OCI-LY7 (cell line): Measurements from ENCODE around the gene LCE4A. TPM values are rescaled to one million over a fixed set of nuclear protein-coding genes. Genes with fewer than 3 reads are reported as not detected.
"Not testable (repeated sequence)": the region's sequence is repeated elsewhere in the genome, so short reads cannot be mapped to it uniquely, and the experiment has no call there.

Experiments used
- BruUV-seq: library from RNA; stranded (reverse); fragments of 400-500 nt; replicated peaks from 2 replicates; lab custom pipeline; 2021; lab: Mats Ljungman, UMichigan
- CTCF ChIA-PET: fragments of 300-600 bp; sonication (Branson Sonifier 250); formaldehyde crosslinking; loops from one replicate; lab custom pipeline; 2022; ENCODE audit warnings: antibody characterized with exemption; ENCODE audit not compliant: unreplicated experiment; lab: Charles Lee
- POLR2A ChIA-PET: fragments of 300-600 bp; sonication (Branson Sonifier 250); formaldehyde crosslinking; loops from one replicate; lab custom pipeline; 2022; ENCODE audit warnings: antibody characterized with exemption; lab: Charles Lee
- DNase-seq: peaks from one replicate; pipeline ENCODE4 v3.0.0-alpha.2; 2015; ENCODE audit warnings: low spot score
- H2AFZ ChIP-seq: fragments of 200-600 bp; sonication (generic), shearing (Covaris generic); 2 replicates; pipeline ENCODE4 v1.6.1; 2014; ENCODE audit warnings: mild to moderate bottlenecking, antibody characterized with exemption, low read length, moderate library complexity
- H3K27ac ChIP-seq: fragments of 200-600 bp; sonication (generic); 2 replicates; pipeline ENCODE4 v1.5.1; 2014; ENCODE audit warnings: mixed run types, low read depth, mild to moderate bottlenecking, moderate library complexity, low read length, inconsistent platforms; ENCODE audit not compliant: poor library complexity, severe bottlenecking
- H3K36me3 ChIP-seq: fragments of 200-600 bp; sonication (generic); 2 replicates; pipeline ENCODE4 v1.6.1; 2014; ENCODE audit warnings: mild to moderate bottlenecking, antibody characterized with exemption, low read length, moderate library complexity, mixed read lengths; ENCODE audit not compliant: insufficient read depth
- H3K4me1 ChIP-seq: fragments of 200-600 bp; sonication (generic); 2 replicates; pipeline ENCODE4 v1.5.1; 2014; ENCODE audit warnings: mild to moderate bottlenecking, low read length; ENCODE audit not compliant: insufficient read depth, poor library complexity, severe bottlenecking
- H3K4me2 ChIP-seq: fragments of 200-600 bp; sonication (generic); 2 replicates; pipeline ENCODE4 v1.6.1; 2014; ENCODE audit warnings: mild to moderate bottlenecking, low read length
- H3K4me3 ChIP-seq: fragments of 200-600 bp; sonication (generic); 2 replicates; pipeline ENCODE4 v1.5.1; 2014; ENCODE audit warnings: mild to moderate bottlenecking, low read depth, low read length; ENCODE audit not compliant: poor library complexity, severe bottlenecking
- H3K79me2 ChIP-seq: fragments of 200-600 bp; sonication (generic); 2 replicates; pipeline ENCODE4 v1.6.1; 2016; ENCODE audit warnings: low read depth, mild to moderate bottlenecking, low read length, moderate library complexity, mixed read lengths; ENCODE audit not compliant: insufficient read depth
- H3K9me2 ChIP-seq: fragments of 200-600 bp; sonication (generic); 2 replicates; pipeline ENCODE4 v1.6.1; 2016; ENCODE audit warnings: mild to moderate bottlenecking, low read length, mixed read lengths; ENCODE audit not compliant: insufficient read depth
- H3K9me3 ChIP-seq: fragments of 200-600 bp; sonication (generic); 2 replicates; pipeline ENCODE4 v1.6.1; 2014; ENCODE audit warnings: mild to moderate bottlenecking, mixed run types, low read length, mixed read lengths
- H4K20me1 ChIP-seq: fragments of 200-600 bp; sonication (generic); 2 replicates; pipeline ENCODE4 v1.6.1; 2014; ENCODE audit warnings: mild to moderate bottlenecking, antibody characterized with exemption, low read length, moderate library complexity, mixed read lengths; ENCODE audit not compliant: insufficient read depth
- CTCF ChIP-seq: fragments of 200-600 bp; sonication (generic); conservative IDR thresholded peaks from 2 replicates; pipeline ENCODE4 v1.5.1; 2014; ENCODE audit warnings: mild to moderate bottlenecking, antibody characterized with exemption, low read length, moderate library complexity, mixed read lengths
- EZH2phosphoT487 ChIP-seq: fragments of 200-600 bp; sonication (generic); IDR thresholded peaks from 2 replicates; pipeline ENCODE4 v1.6.1; 2018; ENCODE audit warnings: low read depth, borderline replicate concordance, mild to moderate bottlenecking, mixed run types, antibody characterized with exemption, low read length, moderate library complexity, mixed read lengths
- intact Hi-C: fragments of 100-400 bp; cut with micrococcal nuclease; formaldehyde crosslinking; loops from one replicate; pipeline ENCODE4 v1.10.0; 2022; ENCODE audit not compliant: unreplicated experiment
- total RNA-seq, 2 experiments: library from RNA; depleted of rRNA in 1 of 2; stranded (reverse); fragments of >200 nt in 1 of 2; shearing (Covaris generic) in 1 of 2; gene quantifications; 2 replicates each; pipeline ENCODE4 v1.2.3, GENCODE V29; 2014 to 2022

LCE4A gene
- total RNA-seq, 2 experiments from 2014 or later: not detected

DNA sequence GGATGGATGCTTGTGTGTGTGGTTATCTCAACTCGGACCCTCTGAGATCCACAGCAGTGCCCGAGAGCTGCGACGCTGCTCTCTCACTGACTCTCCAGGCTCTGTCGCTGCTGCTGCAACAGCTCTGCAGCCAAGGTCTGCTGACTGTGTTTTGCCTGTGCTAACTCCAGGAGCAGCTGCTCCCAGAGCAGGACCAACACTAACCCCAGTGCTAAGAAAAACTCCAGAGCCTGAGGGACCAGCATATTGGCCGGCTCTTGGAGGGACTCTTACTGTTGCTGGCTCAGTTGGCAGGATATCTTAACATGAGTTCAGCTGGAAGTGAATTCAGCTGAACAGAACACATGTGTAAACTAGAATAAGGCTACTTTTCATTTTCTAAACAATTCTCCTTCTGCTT is 28.5 kb upstream of the LCE4A start:
- DNase-seq: no peak
- Histone ChIP-seq H2AFZ (no peak overlapping the region), H3K79me2 (no peaks in the 10 kb centered on the region), H3K27ac (no peak overlapping the region), H3K9me3 (no peaks in the 10 kb centered on the region), H4K20me1 (no peaks in the 10 kb centered on the region), H3K4me1 (no peaks in the 10 kb centered on the region), H3K4me3 (no peak overlapping the region), H3K9me2 (no peaks in the 10 kb centered on the region), H3K4me2 (no peak overlapping the region), H3K36me3 (no peaks in the 10 kb centered on the region)
- CTCF ChIA-PET: no interaction called here
- POLR2A ChIA-PET: no interaction called here
- BruUV-seq: no TSS peak
- TF ChIP-seq EZH2phosphoT487 (no peak), CTCF (no peak)
- intact Hi-C loops: no loop called here

DNA sequence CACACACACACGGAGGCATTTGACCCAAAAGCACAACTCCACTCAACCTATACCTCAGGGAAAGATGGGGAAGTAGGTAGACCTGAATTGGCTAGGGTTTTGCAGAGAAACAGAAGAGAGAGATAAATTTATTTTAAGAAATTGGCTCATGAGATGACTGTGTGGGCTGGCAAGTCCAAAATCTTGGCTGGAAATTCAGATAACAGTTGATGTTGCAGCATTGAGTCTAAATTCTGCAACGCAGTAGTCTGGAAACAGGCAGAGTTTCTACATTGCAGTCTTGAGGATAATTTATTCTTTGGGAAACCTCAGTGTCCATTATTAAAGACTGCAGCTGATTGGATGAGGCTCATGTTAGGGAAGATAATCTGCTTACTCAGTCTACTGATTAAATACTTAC is 26.3 kb upstream of the LCE4A start:
- intact Hi-C loops: no loop called here
- no peak overlapping the region for H3K27ac ChIP-seq
- no peak overlapping the region for H2AFZ ChIP-seq
- no peaks in the 10 kb centered on the region for H3K9me3 ChIP-seq
- H3K4me3 ChIP-seq: no peak overlapping the region
- H3K4me1 ChIP-seq: no peaks in the 10 kb centered on the region
- ChIA-PET CTCF (no interaction called here), POLR2A (no interaction called here)
- no peaks in the 10 kb centered on the region for H3K36me3 ChIP-seq
- no peaks in the 10 kb centered on the region for H3K9me2 ChIP-seq
- no peaks in the 10 kb centered on the region for H4K20me1 ChIP-seq
- H3K4me2 ChIP-seq: no peak overlapping the region
- no peak for DNase-seq
- BruUV-seq: no TSS peak
- H3K79me2 ChIP-seq: no peaks in the 10 kb centered on the region
- TF ChIP-seq EZH2phosphoT487: no peak
- no peak for TF ChIP-seq CTCF

DNA sequence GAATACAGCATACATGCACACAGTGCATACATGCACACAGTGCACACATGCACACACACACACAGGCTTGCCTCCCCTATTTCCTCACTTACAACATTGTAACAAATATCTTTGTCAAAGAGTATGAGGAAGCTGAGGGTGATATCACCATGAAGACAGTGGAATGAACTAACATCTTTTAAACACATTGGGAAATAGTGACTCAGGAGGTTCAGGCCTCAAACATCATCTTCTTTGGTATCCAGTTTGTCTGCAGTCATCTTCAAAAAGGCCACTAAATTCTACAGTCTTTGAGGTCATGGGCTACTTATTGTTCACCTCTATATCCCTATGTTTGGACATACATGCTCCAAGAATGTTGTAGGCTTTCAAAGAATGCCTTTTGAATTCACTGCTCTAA is 24.1 kb upstream of the LCE4A start:
- H3K4me3 ChIP-seq: no peak overlapping the region
- TF ChIP-seq CTCF (no peak), EZH2phosphoT487 (no peak)
- POLR2A ChIA-PET: no interaction called here
- no peaks in the 10 kb centered on the region for H4K20me1 ChIP-seq
- no peaks in the 10 kb centered on the region for H3K9me2 ChIP-seq
- no peaks in the 10 kb centered on the region for H3K4me1 ChIP-seq
- no peak overlapping the region for H3K4me2 ChIP-seq
- BruUV-seq: no TSS peak
- H3K9me3 ChIP-seq: no peaks in the 10 kb centered on the region
- no peak overlapping the region for H2AFZ ChIP-seq
- H3K36me3 ChIP-seq: no peaks in the 10 kb centered on the region
- H3K79me2 ChIP-seq: no peaks in the 10 kb centered on the region
- DNase-seq: no peak
- H3K27ac ChIP-seq: no peak overlapping the region
- CTCF ChIA-PET: no interaction called here
- intact Hi-C loops: no loop called here

GRCh38 chr1:152685823-152686222 is 22.1 kb upstream of the LCE4A start, which contains the start of gene LCE2B:
Gene LCE2B (plus strand): TSS chr1:152686123. CDS start chr1:152686844, 721 bp downstream.
- H3K79me2 ChIP-seq, POLR2A ChIA-PET, CTCF ChIA-PET: not testable (repeated sequence)

More at GRCh38 chr1:152685823-152686222, 22.1 kb upstream of the LCE4A start, which contains the start of gene LCE2B:
- H3K9me3 ChIP-seq, H4K20me1 ChIP-seq, H2AFZ ChIP-seq, H3K4me3 ChIP-seq, DNase-seq, H3K4me2 ChIP-seq, BruUV-seq, H3K27ac ChIP-seq, intact Hi-C loops, H3K4me1 ChIP-seq, H3K9me2 ChIP-seq, H3K36me3 ChIP-seq: not testable (repeated sequence)
